HG02938 (cell line): Measurements from ENCODE around the gene HTR7.
"Not testable (repeated sequence)": the region's sequence is repeated elsewhere in the genome, so short reads cannot be mapped to it uniquely, and the experiment has no call there.

Experiments used
- ATAC-seq: cut with Tn5 transposase; IDR thresholded peaks from one replicate; pipeline ENCODE4 v1.9.1; 2021; ENCODE audit warnings: mild to moderate bottlenecking, moderate library complexity; ENCODE audit not compliant: unreplicated experiment

HTR7 gene

GRCh38 chr10:90857635-90858460 is at the start of gene HTR7:
HTR7 (minus strand) TSS chr10:90858039; CDS start chr10:90857671, 368 bp downstream.
- peak; percentile 57 for ATAC-seq

- ATAC-seq, result no peak
Observed at GRCh38 chr10:90906596-90906995, 48.8 kb upstream of the HTR7 start.

DNA sequence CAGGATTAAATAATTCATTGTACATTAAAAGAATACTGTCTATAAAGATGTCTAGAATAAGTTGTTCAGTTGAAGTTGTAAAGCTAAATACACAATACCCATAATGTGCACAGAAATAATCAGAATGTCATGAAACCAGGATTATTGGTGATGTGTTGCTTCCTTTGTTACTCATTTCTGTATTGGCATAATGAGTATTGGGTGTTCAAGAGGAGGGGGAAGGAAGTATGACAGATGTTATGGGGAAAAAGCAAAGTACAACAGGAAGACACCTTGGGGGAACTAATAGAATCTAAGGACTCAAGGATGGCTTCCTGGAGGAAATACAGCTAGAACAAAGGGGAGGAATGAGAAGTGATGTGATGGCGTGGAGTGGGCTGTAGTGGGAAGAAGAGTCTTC is 48.1 kb upstream of the HTR7 start:
- no peak for ATAC-seq

DNA sequence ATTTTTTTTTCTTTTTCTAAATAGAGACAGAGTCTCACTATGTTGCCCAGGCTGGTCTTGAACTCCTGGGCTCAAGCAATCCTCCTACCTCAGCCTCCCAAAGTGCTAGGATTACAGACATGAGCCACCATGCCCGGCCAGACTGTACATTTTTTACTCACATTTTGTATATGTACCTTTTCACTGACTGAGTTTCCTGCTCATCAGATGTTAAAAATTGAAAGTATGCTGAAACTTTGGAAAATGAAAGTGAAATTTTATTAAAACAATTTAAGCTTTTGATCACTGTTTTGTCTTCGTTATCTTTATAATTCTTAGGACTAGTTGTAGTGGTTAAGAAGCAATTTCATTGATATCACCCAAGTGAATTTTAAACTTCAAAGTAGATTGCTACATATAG is 39.1 kb upstream of the HTR7 start:
- ATAC-seq, result not testable (repeated sequence)

GRCh38 chr10:90893190-90893589 is 35.4 kb upstream of the HTR7 start:
- no peak for ATAC-seq

DNA sequence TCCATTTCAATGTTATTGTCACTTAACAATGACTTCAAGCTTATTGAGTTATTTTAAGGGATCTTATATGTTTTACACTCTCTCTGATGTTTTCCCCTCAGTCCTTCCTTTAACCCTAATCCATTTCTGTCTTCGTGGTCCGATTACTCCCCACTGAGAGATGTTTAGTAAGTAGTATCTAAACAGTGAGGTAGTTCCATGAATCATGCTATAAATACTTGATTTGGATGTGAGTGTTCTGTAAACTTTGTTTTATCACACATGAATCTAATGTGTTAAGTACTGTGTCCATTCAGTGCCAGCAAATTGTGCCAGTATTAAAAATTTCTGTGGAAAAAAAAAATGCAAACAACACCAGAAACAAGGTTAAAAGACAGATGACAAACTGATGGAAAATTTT is 32.5 kb upstream of the HTR7 start:
- ATAC-seq, result no peak

DNA sequence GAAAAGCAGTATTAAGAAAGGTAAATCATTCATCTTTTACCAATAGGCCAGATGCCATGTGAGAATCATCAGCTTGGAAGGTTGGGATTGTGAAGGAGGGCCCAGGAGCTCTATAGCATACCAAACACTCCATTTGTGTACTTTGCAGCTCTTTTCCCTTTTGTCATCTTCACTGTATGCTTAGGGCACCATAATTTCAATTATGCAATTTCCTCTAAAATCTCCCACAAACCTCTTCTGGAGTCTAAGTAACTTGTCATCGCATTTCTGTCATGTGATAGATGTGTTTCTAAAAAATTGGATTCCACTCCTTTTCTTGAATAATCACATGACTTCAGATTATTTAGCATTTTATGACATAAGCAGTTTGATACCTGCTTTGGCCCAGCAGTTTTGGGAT is 31.8 kb upstream of the HTR7 start:
- no peak for ATAC-seq

DNA sequence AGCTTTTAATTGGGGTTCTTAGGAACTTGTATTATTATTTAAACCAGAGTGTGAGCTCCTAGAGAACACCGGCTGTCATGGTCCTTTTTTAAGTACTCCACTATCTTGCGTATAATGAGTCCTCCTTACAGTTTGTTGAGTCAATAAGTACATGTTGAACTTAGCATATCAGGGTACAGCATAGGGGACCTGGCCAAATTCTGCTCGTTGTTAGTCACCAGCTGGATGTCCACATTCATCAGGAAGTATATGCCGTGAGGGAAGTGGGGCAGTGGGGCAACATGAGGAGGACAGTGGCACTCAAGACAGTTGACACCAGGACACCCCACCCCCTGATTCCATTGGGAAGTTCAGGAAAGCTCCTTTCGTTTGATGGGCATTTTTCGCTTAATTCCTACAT is 30.5 kb upstream of the HTR7 start:
- no peak for ATAC-seq

DNA sequence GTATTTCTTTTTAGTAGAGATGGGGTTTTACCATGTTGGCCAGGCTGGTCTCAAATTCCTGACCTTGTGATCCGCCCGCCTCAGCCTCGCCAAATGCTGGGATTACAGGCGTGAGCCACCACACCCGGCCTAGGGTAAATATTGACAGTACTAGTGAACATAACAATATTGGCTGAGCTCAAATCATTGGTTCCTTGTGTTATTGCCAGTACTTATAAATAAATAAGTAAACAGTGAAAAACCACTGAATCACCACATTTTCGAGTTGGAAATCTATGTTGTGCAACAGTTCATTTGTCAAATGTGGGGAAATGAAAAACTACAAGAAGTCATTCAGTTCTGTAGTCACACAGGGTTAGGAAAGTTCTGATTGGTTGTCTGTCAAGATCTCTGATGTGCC is 29.7 kb upstream of the HTR7 start:
- ATAC-seq, result no peak

- no peak for ATAC-seq
Observed at GRCh38 chr10:90885176-90885575, 27.3 kb upstream of the HTR7 start.

DNA sequence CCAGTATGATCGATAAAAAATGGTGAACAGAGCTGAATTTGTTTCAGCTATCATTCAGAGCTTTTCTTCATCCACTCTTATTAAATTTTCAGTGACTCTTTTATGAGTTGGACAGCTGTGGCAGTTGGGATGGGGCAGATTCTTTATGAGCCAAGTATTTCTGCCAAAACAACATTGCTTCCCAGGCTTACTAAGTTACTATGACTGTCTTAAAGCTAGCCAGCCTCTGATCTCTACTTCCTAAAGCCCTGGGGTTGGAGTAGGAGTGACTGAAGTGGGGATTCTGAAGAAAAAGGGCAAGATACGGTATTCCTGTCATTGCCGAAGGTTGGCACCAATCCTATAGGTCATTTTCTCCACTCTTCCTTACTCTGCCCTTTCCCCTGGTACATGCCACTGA is 26.6 kb upstream of the HTR7 start:
- no peak for ATAC-seq

DNA sequence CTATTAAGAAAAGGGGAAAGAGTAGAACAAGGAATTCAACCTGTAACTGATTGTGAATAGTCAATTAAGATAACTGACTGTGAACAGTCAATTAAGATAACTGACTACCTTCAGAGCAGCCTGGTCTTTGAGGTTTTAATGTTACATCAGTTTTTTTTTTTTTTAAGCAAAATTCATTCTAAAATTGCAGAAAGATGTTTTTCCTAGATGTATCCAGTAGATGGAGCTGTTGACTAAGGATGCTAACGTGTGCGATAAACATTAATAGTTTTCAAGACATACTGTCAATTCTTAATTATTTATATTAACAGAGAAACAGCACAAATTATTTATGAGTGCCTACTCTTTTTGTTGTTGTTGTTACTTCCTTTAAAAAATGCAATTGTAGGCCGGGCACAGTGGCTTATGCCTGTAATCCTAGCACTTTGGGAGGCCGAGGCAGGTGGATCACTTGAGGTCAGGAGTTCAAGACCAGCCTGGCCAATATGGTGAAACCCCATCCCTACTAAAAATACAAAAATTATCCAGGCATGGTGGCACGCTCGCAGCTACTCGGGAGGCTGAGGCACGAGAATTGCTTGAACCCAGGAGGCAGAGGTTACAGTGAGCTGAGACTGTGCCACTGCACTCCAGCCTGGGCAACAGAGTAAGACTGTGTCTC is 22.4 kb upstream of the HTR7 start:
- ATAC-seq, result not testable (repeated sequence)

- no peak for ATAC-seq
Observed at GRCh38 chr10:90879062-90879461, 21.2 kb upstream of the HTR7 start.

DNA sequence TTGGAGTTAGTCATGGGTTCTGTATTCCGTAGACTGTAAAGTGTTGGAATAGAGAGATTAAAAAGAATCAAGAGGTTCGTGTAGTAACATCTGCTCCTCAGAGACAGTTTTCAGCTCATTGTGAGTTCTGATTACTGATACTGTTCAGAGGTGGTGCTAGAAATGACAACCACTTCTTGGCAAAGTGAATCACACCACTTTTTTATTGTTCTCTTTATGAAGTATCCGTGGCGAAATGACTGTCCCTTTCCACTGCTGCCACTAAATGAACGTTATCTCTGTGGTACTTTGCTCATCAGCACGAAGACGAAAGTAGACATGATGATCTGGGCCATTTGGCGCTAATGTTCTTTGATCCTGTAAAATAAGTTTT is 14.8 kb upstream of the HTR7 start:
- no peak for ATAC-seq

- ATAC-seq, result peak; percentile 97
Observed at GRCh38 chr10:90871766-90872647, 14.2 kb upstream of the HTR7 start, which contains the start of gene RPP30. RPP30 (plus strand) TSS chr10:90871974; CDS start chr10:90871987, 13 bp downstream.

DNA sequence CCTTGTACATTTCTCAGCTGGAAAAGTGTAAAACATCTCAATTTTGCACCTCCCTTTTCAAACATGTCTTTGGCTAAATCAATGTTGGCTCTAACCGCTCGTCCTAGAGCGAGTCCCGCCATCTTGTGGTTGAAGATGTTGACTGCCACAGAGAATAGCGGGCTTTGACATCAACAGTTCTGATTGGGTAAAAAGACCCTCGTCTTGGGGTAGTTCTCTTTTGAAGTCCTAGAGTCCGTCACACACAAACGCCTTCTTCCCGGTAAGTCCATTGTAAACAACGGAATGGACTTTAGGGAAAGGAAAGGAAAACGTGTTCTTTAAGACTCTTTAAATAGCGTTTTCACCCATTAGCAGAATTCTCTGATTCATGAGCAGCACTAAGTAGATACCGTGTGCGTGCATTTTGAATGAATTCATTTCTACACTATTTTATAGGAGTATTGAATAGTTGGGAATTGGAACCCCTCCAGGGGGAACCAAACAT is 13.5 kb upstream of the HTR7 start:
- ATAC-seq, result peak; percentile 62

DNA sequence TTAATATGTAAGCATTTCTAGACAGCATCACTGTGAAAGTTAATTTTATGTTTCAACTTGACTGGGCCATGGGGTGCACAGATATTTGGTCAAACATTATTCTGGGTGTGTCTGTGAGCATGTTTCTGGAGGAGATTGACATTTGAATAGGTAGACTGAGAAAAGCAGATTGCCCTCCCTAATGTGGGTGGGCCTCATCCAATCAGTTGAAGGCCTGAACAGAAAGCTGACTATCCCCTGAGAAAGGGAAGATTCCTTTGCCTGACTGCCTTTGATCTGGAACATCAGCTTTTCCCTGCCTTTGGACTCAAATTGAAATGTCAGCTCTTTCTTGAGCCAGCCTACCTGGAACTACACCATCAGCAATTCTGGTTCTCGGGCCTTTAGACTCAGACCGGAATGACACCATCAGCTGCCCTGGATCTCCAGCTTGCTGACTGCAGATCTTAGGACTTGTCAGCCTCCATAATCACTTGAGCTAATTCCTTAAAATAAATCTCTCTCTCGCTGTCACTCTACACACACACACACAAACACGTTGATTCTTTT is 8.3 kb upstream of the HTR7 start:
- ATAC-seq, result no peak

DNA sequence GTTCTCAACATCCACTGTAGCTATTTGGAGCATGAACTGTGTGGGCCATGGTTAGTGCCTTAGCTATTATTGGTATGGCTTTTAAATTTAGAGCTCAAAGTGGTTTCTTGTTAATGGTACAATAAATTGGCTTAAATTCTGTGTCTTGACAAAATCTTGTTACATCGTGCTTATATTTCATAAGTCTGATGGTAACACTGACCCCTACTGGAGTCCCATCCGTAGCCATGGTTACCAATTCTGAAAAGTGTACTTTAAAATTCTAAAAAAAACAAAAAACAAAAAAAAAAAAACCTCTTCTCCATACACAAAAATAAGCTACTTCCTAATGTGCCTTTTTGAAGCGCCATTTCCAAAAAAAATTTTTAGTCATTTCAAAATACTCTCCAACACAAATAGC is 7.6 kb upstream of the HTR7 start:
- no peak for ATAC-seq

GRCh38 chr10:90862908-90863514 is 5.2 kb upstream of the HTR7 start:
- ATAC-seq, result no peak

- ATAC-seq, result no peak
Observed at GRCh38 chr10:90860790-90861189, 3.0 kb upstream of the HTR7 start.
